ENCODE results near the gene ASPN. TPM values are rescaled to one million over a fixed set of nuclear protein-coding genes. Genes with fewer than 3 reads are reported as not detected.

ASPN gene
- total and polyA plus RNA-seq, 7 experiments from 2014 or later, result not detected

DNA sequence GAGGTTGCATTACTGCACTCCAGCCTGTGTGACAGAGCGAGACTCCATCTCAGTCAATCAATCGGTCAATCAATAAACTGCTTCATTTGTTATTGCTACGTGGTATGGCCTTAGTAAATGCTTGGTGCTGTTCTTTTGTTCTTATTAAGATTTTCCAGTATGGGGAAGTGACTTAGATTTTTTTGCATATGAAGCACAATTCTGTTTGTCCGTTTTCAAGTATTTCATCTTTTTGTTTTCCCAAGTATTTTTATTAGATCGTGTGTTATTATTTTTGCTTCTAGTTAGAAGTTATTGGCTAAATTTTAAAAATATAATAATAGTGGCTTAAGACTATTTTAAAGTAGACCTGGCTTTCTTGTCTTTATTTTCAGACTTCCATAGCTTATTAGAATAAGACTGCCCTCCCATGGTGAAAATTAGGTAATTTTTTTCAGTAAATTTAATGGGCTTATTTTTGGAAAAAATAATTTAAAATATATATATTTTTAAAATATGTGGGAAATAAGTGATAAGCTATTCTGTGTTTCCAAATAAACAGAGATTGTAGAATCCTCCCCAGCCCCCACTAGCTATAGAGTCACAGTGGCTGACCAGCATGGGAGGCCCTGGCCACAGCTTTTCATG is 43.3 kb downstream of the ASPN start:
- Mint-ChIP-seq H3K4me3 (no peak overlapping the region), H3K27ac (peak overlapping the region in 1 of 9 donors; percentile 57), H3K36me3 (no peaks in the 10 kb centered on the region), H3K4me1 (peaks cover 0 to 10% (median 0%) of the 10 kb centered on the region in 7 donors), H3K9me3 (no peaks in the 10 kb centered on the region), H3K27me3 (no peaks in the 10 kb centered on the region)
- ATAC-seq, result no peak
- Histone ChIP-seq H3K9me3 (ENCODE audit: control insufficient read depth in 2 of 3, low read length in 3 of 3) (no peaks in the 10 kb centered on the region), H3K4me1 (ENCODE audit: control insufficient read depth in 2 of 2, insufficient read depth in 2 of 2, low read length in 2 of 2) (peaks cover 0 to 9% of the 10 kb centered on the region in 2 donors), H3K36me3 (ENCODE audit: control insufficient read depth in 2 of 3, insufficient read depth in 3 of 3, low read length in 3 of 3) (no peaks in the 10 kb centered on the region), H3K4me3 (ENCODE audit: low read length) (no peak overlapping the region), H3K27me3 (ENCODE audit: control insufficient read depth in 2 of 2, insufficient read depth in 2 of 2, low read length in 2 of 2) (no peaks in the 10 kb centered on the region), H3K27ac (ENCODE audit: low read depth, low read length) (no peak overlapping the region)
- ChIA-PET CTCF (interaction anchor here (0.6 to 1.1 kb wide), 5 partner anchors 33 to 303 kb away, joined by 3 to 5 read pairs (median 3); no protein-coding TSS in a partner anchor), POLR2A (no interaction called here)
- intact Hi-C loops (cut with micrococcal nuclease), result loop anchor here (1.0 to 5.0 kb wide), 3 partner anchors 114 to 302 kb away; partner anchors contain the start of genes CENPP (in 1 of the 2), IARS1 (in 1 of the 2) and NOL8 (in 1 of the 2)
- DNase-seq, result peak in 2 of 9 donors; percentile 10 to 29

DNA sequence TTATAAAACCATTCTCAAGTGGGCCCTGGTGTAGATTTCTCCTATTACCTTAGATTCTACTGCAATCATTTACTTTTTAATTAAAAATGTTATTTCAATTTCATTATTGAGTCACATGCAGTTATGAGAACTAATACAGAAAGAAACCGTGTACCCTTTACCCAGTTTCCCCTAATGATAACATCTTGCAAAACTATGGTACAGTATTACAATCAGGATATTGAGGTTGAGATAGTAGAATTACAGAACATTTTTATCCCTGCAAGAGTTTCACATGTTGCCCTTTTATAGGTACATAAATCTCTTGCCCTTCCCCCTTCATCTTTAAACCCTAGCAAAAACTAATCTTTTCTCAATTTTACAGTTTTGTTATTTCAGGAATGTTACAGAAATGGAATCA is 47.0 kb downstream of the ASPN start:
- Mint-ChIP-seq H3K27me3 (no peaks in the 10 kb centered on the region), H3K4me1 (peaks cover 0 to 6% (median 0%) of the 10 kb centered on the region in 7 donors), H3K9me3 (no peaks in the 10 kb centered on the region), H3K4me3 (no peak overlapping the region), H3K27ac (no peak overlapping the region), H3K36me3 (peaks cover 0 to 4% (median 0%) of the 10 kb centered on the region in 5 donors)
- CTCF ChIA-PET, result no interaction called here
- Histone ChIP-seq H3K4me1 (ENCODE audit: control insufficient read depth in 2 of 2, insufficient read depth in 2 of 2, low read length in 2 of 2) (peaks cover 0 to 5% of the 10 kb centered on the region in 2 donors), H3K4me3 (ENCODE audit: low read length) (no peak overlapping the region), H3K27me3 (ENCODE audit: control insufficient read depth in 2 of 2, insufficient read depth in 2 of 2, low read length in 2 of 2) (no peaks in the 10 kb centered on the region), H3K9me3 (ENCODE audit: control insufficient read depth in 2 of 3, low read length in 3 of 3) (no peaks in the 10 kb centered on the region), H3K36me3 (ENCODE audit: control insufficient read depth in 2 of 3, insufficient read depth in 3 of 3, low read length in 3 of 3) (no peaks in the 10 kb centered on the region), H3K27ac (ENCODE audit: low read depth, low read length) (no peak overlapping the region)
- intact Hi-C loops (cut with micrococcal nuclease), result loop anchor here in 1 of 2 donors (5.0 kb wide), 1 partner anchor 298 kb away; no protein-coding TSS in a partner anchor
- POLR2A ChIA-PET, result no interaction called here
- DNase-seq, result no peak
- ATAC-seq, result no peak

DNA sequence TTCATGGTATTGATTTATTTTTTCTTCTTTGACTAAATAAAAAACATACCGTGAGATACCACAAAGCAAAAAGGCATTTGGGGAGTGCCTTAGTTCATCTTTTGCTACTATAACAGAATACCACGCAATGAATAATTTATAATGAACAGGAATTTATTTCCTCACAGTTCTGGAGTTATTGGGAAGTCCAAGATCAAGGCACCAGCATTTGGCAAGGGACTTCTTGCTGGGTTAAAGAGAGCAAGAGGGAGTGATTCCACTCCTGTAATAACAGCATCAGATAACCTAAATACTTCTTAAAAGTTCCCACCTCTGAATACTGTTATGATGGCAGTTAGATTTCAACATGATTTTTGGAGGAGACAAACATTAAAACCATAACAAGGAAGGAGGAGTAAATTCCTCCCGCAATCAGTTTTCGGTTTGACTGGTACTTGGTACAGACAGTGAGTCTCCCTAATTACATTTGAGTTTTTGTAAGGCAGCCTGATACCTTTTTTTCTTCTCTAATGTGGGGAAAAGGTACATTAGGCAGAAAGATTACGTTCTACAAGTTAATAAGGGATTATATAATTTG is 49.2 kb downstream of the ASPN start:
- no peaks in the 10 kb centered on the region for H3K36me3 ChIP-seq (ENCODE audit: control insufficient read depth in 2 of 3, insufficient read depth in 3 of 3, low read length in 3 of 3)
- no peak overlapping the region for H3K27ac ChIP-seq (ENCODE audit: low read depth, low read length)
- H3K4me1 Mint-ChIP-seq, result no peaks in the 10 kb centered on the region
- H3K9me3 ChIP-seq (ENCODE audit: control insufficient read depth in 2 of 3, low read length in 3 of 3), result no peaks in the 10 kb centered on the region
- ATAC-seq (no peak), DNase-seq (no peak)
- intact Hi-C loops (cut with micrococcal nuclease), result no loop called here
- ChIA-PET POLR2A (no interaction called here), CTCF (no interaction called here)
- no peaks in the 10 kb centered on the region for H3K4me1 ChIP-seq (ENCODE audit: control insufficient read depth in 2 of 2, insufficient read depth in 2 of 2, low read length in 2 of 2)
- no peaks in the 10 kb centered on the region for H3K27me3 Mint-ChIP-seq
- H3K36me3 Mint-ChIP-seq, result peaks cover 0 to 4% (median 0%) of the 10 kb centered on the region in 5 donors
- no peaks in the 10 kb centered on the region for H3K9me3 Mint-ChIP-seq
- no peaks in the 10 kb centered on the region for H3K27me3 ChIP-seq (ENCODE audit: control insufficient read depth in 2 of 2, insufficient read depth in 2 of 2, low read length in 2 of 2)
- H3K4me3 Mint-ChIP-seq, result no peak overlapping the region
- no peak overlapping the region for H3K27ac Mint-ChIP-seq
- H3K4me3 ChIP-seq (ENCODE audit: low read length), result no peak overlapping the region

DNA sequence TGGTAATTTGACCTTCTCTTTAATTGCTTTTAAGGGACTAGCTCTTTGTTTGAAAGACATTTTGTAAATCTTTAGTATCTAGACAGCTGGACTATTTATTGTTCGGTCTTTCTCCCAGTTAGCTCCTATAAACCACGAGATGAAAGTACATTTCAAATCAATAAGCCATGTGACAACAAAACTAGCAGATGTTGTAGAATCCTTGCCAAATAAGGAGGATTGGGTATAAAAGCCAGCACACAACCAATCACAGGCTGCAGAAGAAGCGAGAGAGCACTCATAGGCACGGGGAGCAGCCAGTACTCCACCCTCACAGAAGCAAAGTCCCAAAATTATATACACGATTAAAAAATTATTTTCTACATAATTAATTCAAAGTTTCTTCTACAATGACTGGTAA is 50.0 kb downstream of the ASPN start:
- no peak for DNase-seq
- Histone ChIP-seq H3K27ac (ENCODE audit: low read depth, low read length) (no peak overlapping the region), H3K36me3 (ENCODE audit: control insufficient read depth in 2 of 3, insufficient read depth in 3 of 3, low read length in 3 of 3) (no peaks in the 10 kb centered on the region), H3K27me3 (ENCODE audit: control insufficient read depth in 2 of 2, insufficient read depth in 2 of 2, low read length in 2 of 2) (no peaks in the 10 kb centered on the region), H3K4me3 (ENCODE audit: low read length) (no peak overlapping the region), H3K9me3 (ENCODE audit: control insufficient read depth in 2 of 3, low read length in 3 of 3) (no peaks in the 10 kb centered on the region), H3K4me1 (ENCODE audit: control insufficient read depth in 2 of 2, insufficient read depth in 2 of 2, low read length in 2 of 2) (no peaks in the 10 kb centered on the region)
- no peak for ATAC-seq
- peaks cover 0 to 4% (median 0%) of the 10 kb centered on the region in 5 donors for H3K36me3 Mint-ChIP-seq
- intact Hi-C loops (cut with micrococcal nuclease), result no loop called here
- ChIA-PET CTCF (no interaction called here), POLR2A (no interaction called here)
- no peak overlapping the region for H3K27ac Mint-ChIP-seq
- no peaks in the 10 kb centered on the region for H3K4me1 Mint-ChIP-seq
- H3K27me3 Mint-ChIP-seq, result no peaks in the 10 kb centered on the region
- H3K9me3 Mint-ChIP-seq, result no peaks in the 10 kb centered on the region
- H3K4me3 Mint-ChIP-seq, result no peak overlapping the region

DNA sequence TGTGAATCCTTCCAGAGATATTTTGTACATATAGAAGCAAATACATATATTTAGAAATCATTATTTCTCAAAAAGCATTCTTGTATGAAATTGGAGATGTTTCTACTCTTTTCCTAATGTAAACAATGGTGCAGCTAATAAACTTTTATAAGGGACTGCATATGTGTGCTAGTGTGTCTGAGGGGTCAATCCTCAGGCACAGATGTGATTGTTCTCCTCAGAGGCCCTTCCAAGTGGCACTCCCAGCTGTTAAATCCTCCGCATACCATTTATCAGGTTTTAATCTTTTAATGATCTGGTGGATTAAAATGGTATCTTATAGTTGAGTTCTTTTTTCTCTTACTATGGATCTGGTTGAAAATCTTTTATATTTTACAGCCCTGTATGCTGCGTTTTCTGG is 52.5 kb downstream of the ASPN start:
- Histone ChIP-seq H3K4me3 (ENCODE audit: low read length) (no peak overlapping the region), H3K27me3 (ENCODE audit: control insufficient read depth in 2 of 2, insufficient read depth in 2 of 2, low read length in 2 of 2) (no peaks in the 10 kb centered on the region), H3K27ac (ENCODE audit: low read depth, low read length) (no peak overlapping the region), H3K36me3 (ENCODE audit: control insufficient read depth in 2 of 3, insufficient read depth in 3 of 3, low read length in 3 of 3) (no peaks in the 10 kb centered on the region), H3K4me1 (ENCODE audit: control insufficient read depth in 2 of 2, insufficient read depth in 2 of 2, low read length in 2 of 2) (no peaks in the 10 kb centered on the region), H3K9me3 (ENCODE audit: control insufficient read depth in 2 of 3, low read length in 3 of 3) (no peaks in the 10 kb centered on the region)
- H3K4me1 Mint-ChIP-seq, result no peaks in the 10 kb centered on the region
- no peak overlapping the region for H3K4me3 Mint-ChIP-seq
- CTCF ChIA-PET, result no interaction called here
- no peak for ATAC-seq
- H3K27me3 Mint-ChIP-seq, result no peaks in the 10 kb centered on the region
- H3K36me3 Mint-ChIP-seq, result peaks cover 0 to 4% (median 0%) of the 10 kb centered on the region in 5 donors
- H3K27ac Mint-ChIP-seq, result no peak overlapping the region
- DNase-seq, result no peak
- POLR2A ChIA-PET, result no interaction called here
- H3K9me3 Mint-ChIP-seq, result no peaks in the 10 kb centered on the region
- intact Hi-C loops (cut with micrococcal nuclease), result no loop called here

DNA sequence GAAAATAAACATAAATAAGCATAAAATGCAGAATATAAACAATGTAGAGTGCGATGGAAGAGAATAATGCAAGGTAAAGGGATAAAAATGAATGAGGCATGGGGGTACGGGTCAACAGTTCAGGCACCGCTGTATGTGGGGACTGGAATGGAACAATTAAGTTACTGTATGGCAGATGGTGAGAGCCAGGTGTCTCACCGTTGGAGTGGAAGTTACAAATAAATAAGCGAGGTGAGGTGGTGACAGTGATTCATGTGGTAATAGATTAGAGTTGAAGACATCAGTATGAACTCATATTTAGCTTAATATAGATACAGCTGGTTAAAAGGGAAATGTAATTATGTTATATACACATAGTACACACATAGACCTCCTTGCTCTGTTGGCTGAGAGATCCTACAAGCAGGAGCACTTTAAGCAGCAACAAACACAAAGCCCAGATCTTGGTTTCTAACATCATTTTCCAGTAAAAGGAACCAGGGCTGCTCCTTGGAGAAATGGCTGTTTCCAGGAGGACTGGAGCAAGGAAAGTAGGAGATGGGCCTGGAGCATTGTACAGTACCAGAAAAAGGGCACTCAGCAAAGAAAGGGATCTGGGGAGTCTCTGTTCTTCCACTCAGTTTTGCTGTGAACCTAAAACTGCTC is 55.7 kb downstream of the ASPN start:
- no peaks in the 10 kb centered on the region for H3K9me3 ChIP-seq (ENCODE audit: control insufficient read depth in 2 of 3, low read length in 3 of 3)
- ATAC-seq (no peak), DNase-seq (no peak)
- Mint-ChIP-seq H3K9me3 (no peaks in the 10 kb centered on the region), H3K36me3 (peaks cover 0 to 10% (median 5%) of the 10 kb centered on the region in 5 donors), H3K27me3 (no peaks in the 10 kb centered on the region), H3K4me3 (no peak overlapping the region), H3K27ac (no peak overlapping the region), H3K4me1 (peaks cover 0 to 2% (median 0%) of the 10 kb centered on the region in 7 donors)
- no peaks in the 10 kb centered on the region for H3K4me1 ChIP-seq (ENCODE audit: control insufficient read depth in 2 of 2, insufficient read depth in 2 of 2, low read length in 2 of 2)
- H3K27ac ChIP-seq (ENCODE audit: low read depth, low read length), result no peak overlapping the region
- no peaks in the 10 kb centered on the region for H3K36me3 ChIP-seq (ENCODE audit: control insufficient read depth in 2 of 3, insufficient read depth in 3 of 3, low read length in 3 of 3)
- H3K27me3 ChIP-seq (ENCODE audit: control insufficient read depth in 2 of 2, insufficient read depth in 2 of 2, low read length in 2 of 2), result no peaks in the 10 kb centered on the region
- ChIA-PET CTCF (no interaction called here), POLR2A (no interaction called here)
- intact Hi-C loops (cut with micrococcal nuclease), result no loop called here
- H3K4me3 ChIP-seq (ENCODE audit: low read length), result no peak overlapping the region
